ENCODE measurements around the gene GNA12. TPM values are rescaled to one million over a fixed set of nuclear protein-coding genes. Genes with fewer than 3 reads are reported as not detected.

The GNA12 gene
- total and polyA plus RNA-seq, 2 of the 4 experiments (the other 2 are of a cell fraction), result 14.3 to 93.9 TPM

DNA sequence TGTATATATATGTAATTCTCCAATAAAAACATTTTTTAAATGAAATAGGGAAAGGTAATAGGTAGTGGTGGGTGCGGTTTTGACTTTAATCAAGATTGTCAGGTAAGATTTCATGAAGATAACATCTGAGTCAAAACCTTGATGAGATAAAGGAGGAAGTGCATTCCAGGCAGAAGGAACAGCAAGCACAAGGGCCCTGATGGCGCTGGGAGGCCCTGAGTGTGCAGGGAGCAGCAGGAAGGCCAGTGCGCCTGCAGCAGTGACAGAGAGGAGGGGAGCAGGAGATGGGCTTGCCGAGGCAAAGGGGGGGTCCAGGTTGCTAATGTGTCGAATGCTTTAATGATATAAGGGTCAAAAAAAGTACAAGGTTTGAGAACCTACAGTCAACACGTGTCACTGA lies 69.8 kb downstream of the GNA12 start:
- no peak overlapping the region for H4K5ac ChIP-seq (ENCODE audit: low read depth, low read length)
- peaks cover 20% of the 10 kb centered on the region for H3K9me1 ChIP-seq (ENCODE audit: insufficient read depth, low read length)
- peaks cover 53 to 89% of the 10 kb centered on the region in 2 experiments for H3K79me1 ChIP-seq (ENCODE audit: low read depth in 1 of 2, low read length in 2 of 2)
- no peak overlapping the region for H3K4me2 ChIP-seq (ENCODE audit: low read depth, low read length)
- H3K27me3 ChIP-seq (ENCODE audit: control insufficient read depth, insufficient read depth, low read length), result no peaks in the 10 kb centered on the region
- no peak overlapping the region for H4K91ac ChIP-seq (ENCODE audit: insufficient read depth, low read depth, low read length)
- BruUV-seq (replicated peaks), result no TSS peak
- POLR2A ChIA-PET (ENCODE audit: unreplicated experiment), result no interaction called here
- H2AK9ac ChIP-seq (replicated peaks; ENCODE audit: low read depth, low read length, poor library complexity), result no peak overlapping the region
- CTCF ChIA-PET, result interaction anchor here (0.6 kb wide), 1 partner anchor 153 kb away, joined by 5 read pairs; no protein-coding TSS in a partner anchor
- no peak overlapping the region for H3K4ac ChIP-seq (ENCODE audit: low read depth, low read length)
- no peak overlapping the region for H3K56ac ChIP-seq (ENCODE audit: extremely low read depth, insufficient read depth, low read length)
- H3K36me3 ChIP-seq (ENCODE audit: control insufficient read depth, insufficient read depth, low read length), result peaks cover 20% of the 10 kb centered on the region
- H3K9me3 ChIP-seq (ENCODE audit: control insufficient read depth, insufficient read depth, low read length), result no peaks in the 10 kb centered on the region
- no peak overlapping the region for H2BK5ac ChIP-seq (ENCODE audit: low read depth, low read length, poor library complexity, severe bottlenecking)
- H3K14ac ChIP-seq (replicated peaks; ENCODE audit: low read depth, low read length), result no peak overlapping the region
- H4K8ac ChIP-seq (ENCODE audit: low read depth in 2 of 2, low read length in 2 of 2), result no peak overlapping the region
- DNase-seq (no peak), ATAC-seq (ENCODE audit: low read depth) (no peak)
- H3K4me1 ChIP-seq (ENCODE audit: control insufficient read depth, insufficient read depth, low read length), result peaks cover 1% of the 10 kb centered on the region
- no peak overlapping the region for H3K4me3 ChIP-seq (ENCODE audit: insufficient read depth, low read depth, low read length)
- H3K23ac ChIP-seq (ENCODE audit: low read depth, low read length), result no peak overlapping the region
- H2AK5ac ChIP-seq (ENCODE audit: low read depth, low read length), result no peak overlapping the region
- H2BK120ac ChIP-seq (ENCODE audit: low read depth, low read length), result no peak overlapping the region
- no peak overlapping the region for H2BK20ac ChIP-seq (ENCODE audit: low read depth, low read length)
- TF ChIP-seq SMC3 (IDR thresholded peaks at IDR 0.05; ENCODE audit: low read depth, low read length), result no peak
- no peak for TF ChIP-seq RFX5 (IDR thresholded peaks at IDR 0.05; ENCODE audit: low read depth, low read length)
- no peak overlapping the region for H3K18ac ChIP-seq (ENCODE audit: low read depth, low read length)
- H2BK15ac ChIP-seq (ENCODE audit: low read depth, low read length), result no peak overlapping the region
- H4K20me1 ChIP-seq (ENCODE audit: insufficient read depth, low read length), result peaks cover 3% of the 10 kb centered on the region; the same call in 1 of the 2 replicates
- dilution Hi-C loops (cut with HindIII; ENCODE audit: low sequenced_read_pairs, unreplicated experiment) (no loop called here), in situ Hi-C loops (cut with MboI; ENCODE audit: low sequenced_read_pairs) (no loop called here), intact Hi-C loops (cut with micrococcal nuclease) (no loop called here)
- no peak overlapping the region for H3K9ac ChIP-seq (ENCODE audit: low read depth, low read length)
- H3K27ac ChIP-seq (ENCODE audit: insufficient read depth, low read length), result no peak overlapping the region
- 94 to 100% methylated on average over 1 to 3 of the region's 6 CpGs for WGBS, 2 experiments (ENCODE audit: extremely low coverage in 2 of 2, insufficient read length in 1 of 2)
- H2AFZ ChIP-seq (replicated peaks; ENCODE audit: low read length, poor library complexity), result no peak overlapping the region

Measured in IMR-90 (cell line).